ENCODE data around the gene DBNL. TPM values are rescaled to one million over a fixed set of nuclear protein-coding genes. Genes with fewer than 3 reads are reported as not detected.

Gene DBNL
- total RNA-seq, 1 donor from 2014 or later, result 94.5 TPM

- no peak overlapping the region for H3K27ac Mint-ChIP-seq (ENCODE audit: unreplicated experiment)
- H3K4me1 Mint-ChIP-seq (ENCODE audit: unreplicated experiment), result peaks cover 3% of the 10 kb centered on the region
- no peak for DNase-seq (ENCODE audit: extremely low spot score, unreplicated experiment)
- no peaks in the 10 kb centered on the region for H3K27me3 Mint-ChIP-seq (ENCODE audit: unreplicated experiment)
- H3K36me3 Mint-ChIP-seq (ENCODE audit: unreplicated experiment), result peaks cover 46% of the 10 kb centered on the region
- TF ChIP-seq CTCF (IDR thresholded peaks at IDR 0.05), result no peak
- no peak overlapping the region for H3K4me3 Mint-ChIP-seq (ENCODE audit: unreplicated experiment)
- H3K9me3 Mint-ChIP-seq (ENCODE audit: unreplicated experiment), result no peaks in the 10 kb centered on the region
Measured at GRCh38 chr7:44058759-44059218, 14.3 kb downstream of the DBNL start.

DNA sequence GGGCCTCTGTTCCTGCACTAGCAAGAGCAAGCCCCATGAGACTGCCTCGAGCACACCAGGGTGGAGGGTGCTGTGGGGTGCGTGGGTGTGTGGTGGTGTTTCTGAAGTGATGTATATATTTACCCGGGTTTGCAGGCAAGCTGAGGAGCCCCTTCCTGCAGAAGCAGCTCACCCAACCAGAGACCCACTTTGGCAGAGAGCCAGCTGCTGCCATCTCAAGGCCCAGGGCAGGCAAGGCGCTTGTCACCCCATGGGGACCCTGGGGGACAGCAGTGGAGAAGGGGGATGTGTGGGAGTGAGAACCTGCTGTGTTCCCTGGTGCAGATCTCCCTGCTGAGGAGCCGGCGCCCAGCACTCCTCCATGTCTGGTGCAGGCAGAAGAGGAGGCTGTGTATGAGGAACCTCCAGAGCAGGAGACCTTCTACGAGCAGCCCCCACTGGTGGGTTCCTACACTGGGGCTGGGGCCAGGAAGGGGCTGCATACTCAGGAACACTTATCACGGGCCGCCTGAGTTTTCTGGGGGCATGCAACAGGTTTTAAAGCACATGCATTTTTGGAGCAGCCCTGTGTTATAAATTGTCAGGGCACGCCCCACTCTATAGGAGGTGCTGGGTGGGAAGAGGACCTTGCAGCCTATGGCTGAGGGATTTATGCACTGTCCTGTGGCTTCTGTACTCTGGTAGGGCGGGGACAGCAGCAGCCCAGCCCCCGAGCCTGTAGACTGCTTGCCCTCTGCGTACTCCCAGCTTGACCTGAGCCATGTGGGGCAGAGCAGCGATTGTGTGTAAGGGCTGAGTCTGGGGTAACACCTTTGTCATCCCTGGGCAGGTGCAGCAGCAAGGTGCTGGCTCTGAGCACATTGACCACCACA, 15.0 kb downstream of the DBNL start:
- no peak overlapping the region for H3K27ac Mint-ChIP-seq (ENCODE audit: unreplicated experiment)
- peaks cover 45% of the 10 kb centered on the region for H3K36me3 Mint-ChIP-seq (ENCODE audit: unreplicated experiment)
- no peak for DNase-seq (ENCODE audit: extremely low spot score, unreplicated experiment)
- H3K4me1 Mint-ChIP-seq (ENCODE audit: unreplicated experiment), result peaks cover 3% of the 10 kb centered on the region
- no peaks in the 10 kb centered on the region for H3K9me3 Mint-ChIP-seq (ENCODE audit: unreplicated experiment)
- H3K4me3 Mint-ChIP-seq (ENCODE audit: unreplicated experiment), result no peak overlapping the region
- no peaks in the 10 kb centered on the region for H3K27me3 Mint-ChIP-seq (ENCODE audit: unreplicated experiment)
- TF ChIP-seq CTCF (IDR thresholded peaks at IDR 0.05), result no peak

GRCh38 chr7:44060091-44060947, 15.8 kb downstream of the DBNL start:
- Mint-ChIP-seq H3K4me1 (ENCODE audit: unreplicated experiment) (peaks cover 3% of the 10 kb centered on the region), H3K4me3 (ENCODE audit: unreplicated experiment) (no peak overlapping the region), H3K9me3 (ENCODE audit: unreplicated experiment) (no peaks in the 10 kb centered on the region), H3K27ac (ENCODE audit: unreplicated experiment) (no peak overlapping the region), H3K27me3 (ENCODE audit: unreplicated experiment) (no peaks in the 10 kb centered on the region), H3K36me3 (ENCODE audit: unreplicated experiment) (peaks cover 40% of the 10 kb centered on the region)
- no peak for TF ChIP-seq CTCF (IDR thresholded peaks at IDR 0.05)
- no peak for DNase-seq (ENCODE audit: extremely low spot score, unreplicated experiment)

DNA sequence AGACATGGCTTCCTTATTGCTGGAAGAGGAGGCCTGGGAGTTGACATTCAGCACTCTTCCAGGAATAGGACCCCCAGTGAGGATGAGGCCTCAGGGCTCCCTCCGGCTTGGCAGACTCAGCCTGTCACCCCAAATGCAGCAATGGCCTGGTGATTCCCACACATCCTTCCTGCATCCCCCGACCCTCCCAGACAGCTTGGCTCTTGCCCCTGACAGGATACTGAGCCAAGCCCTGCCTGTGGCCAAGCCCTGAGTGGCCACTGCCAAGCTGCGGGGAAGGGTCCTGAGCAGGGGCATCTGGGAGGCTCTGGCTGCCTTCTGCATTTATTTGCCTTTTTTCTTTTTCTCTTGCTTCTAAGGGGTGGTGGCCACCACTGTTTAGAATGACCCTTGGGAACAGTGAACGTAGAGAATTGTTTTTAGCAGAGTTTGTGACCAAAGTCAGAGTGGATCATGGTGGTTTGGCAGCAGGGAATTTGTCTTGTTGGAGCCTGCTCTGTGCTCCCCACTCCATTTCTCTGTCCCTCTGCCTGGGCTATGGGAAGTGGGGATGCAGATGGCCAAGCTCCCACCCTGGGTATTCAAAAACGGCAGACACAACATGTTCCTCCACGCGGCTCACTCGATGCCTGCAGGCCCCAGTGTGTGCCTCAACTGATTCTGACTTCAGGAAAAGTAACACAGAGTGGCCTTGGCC, 16.6 kb downstream of the DBNL start:
- Mint-ChIP-seq H3K4me1 (ENCODE audit: unreplicated experiment) (peaks cover 3% of the 10 kb centered on the region), H3K36me3 (ENCODE audit: unreplicated experiment) (peaks cover 33% of the 10 kb centered on the region), H3K4me3 (ENCODE audit: unreplicated experiment) (no peak overlapping the region), H3K9me3 (ENCODE audit: unreplicated experiment) (no peaks in the 10 kb centered on the region), H3K27ac (ENCODE audit: unreplicated experiment) (no peak overlapping the region), H3K27me3 (ENCODE audit: unreplicated experiment) (no peaks in the 10 kb centered on the region)
- no peak for TF ChIP-seq CTCF (IDR thresholded peaks at IDR 0.05)
- DNase-seq (ENCODE audit: extremely low spot score, unreplicated experiment), result no peak

All from osteocyte (in vitro differentiated cells).